IMR-90 (cell line): ENCODE data around the gene IFIT1B. TPM values are rescaled to one million over a fixed set of nuclear protein-coding genes. Genes with fewer than 3 reads are reported as not detected.

Source experiments
- ATAC-seq: fragments of 200-7000 bp; cut with Tn5 transposase; 2 replicates; pipeline ENCODE4 v1.9.1; 2020; ENCODE audit warnings: low read depth, mild to moderate bottlenecking, moderate library complexity
- BruUV-seq: library from RNA; stranded (reverse); fragments of 400-500 nt; replicated peaks from 2 replicates; lab custom pipeline; 2021; lab: Mats Ljungman, UMichigan
- CTCF ChIA-PET: fragments of 300-600 bp; formaldehyde crosslinking; extraction: SDS; loops from one replicate; lab custom pipeline; 2021; ENCODE audit warnings: antibody characterized with exemption; lab: Yijun Ruan, JAX
- POLR2A ChIA-PET: fragments of 300-600 bp; sonication (Branson Sonifier 250); formaldehyde crosslinking; loops from one replicate; lab custom pipeline; 2022; ENCODE audit warnings: antibody characterized with exemption; ENCODE audit not compliant: unreplicated experiment; lab: Charles Lee
- DNase-seq: peaks from one replicate; pipeline ENCODE4 v3.0.0; 2013
- H2AFZ ChIP-seq: replicated peaks from 2 replicates; pipeline ENCODE3; 2013; ENCODE audit warnings: low read length, mild to moderate bottlenecking; ENCODE audit not compliant: poor library complexity
- H2AK5ac ChIP-seq: 2 replicates; pipeline ENCODE4 v1.6.1; 2013; ENCODE audit warnings: low read depth, low read length, inconsistent platforms
- H2AK9ac ChIP-seq: replicated peaks from 2 replicates; pipeline ENCODE3; 2013; ENCODE audit warnings: mild to moderate bottlenecking, low read depth, low read length, moderate library complexity; ENCODE audit not compliant: poor library complexity
- H2BK120ac ChIP-seq: 2 replicates; pipeline ENCODE4 v1.6.1; 2013; ENCODE audit warnings: low read depth, low read length, inconsistent platforms
- H2BK15ac ChIP-seq: 3 replicates; pipeline ENCODE4 v1.6.1; 2013; ENCODE audit warnings: low read depth, low read length, inconsistent platforms
- H2BK20ac ChIP-seq: 2 replicates; pipeline ENCODE4 v1.6.1; 2013; ENCODE audit warnings: low read depth, mild to moderate bottlenecking, inconsistent platforms, low read length, moderate library complexity
- H2BK5ac ChIP-seq: 2 replicates; pipeline ENCODE4 v1.6.1; 2013; ENCODE audit warnings: mild to moderate bottlenecking, low read depth, low read length, inconsistent platforms; ENCODE audit not compliant: poor library complexity, severe bottlenecking
- H3K14ac ChIP-seq: replicated peaks from 2 replicates; pipeline ENCODE4 v1.6.1; 2013; ENCODE audit warnings: low read depth, low read length, inconsistent platforms
- H3K18ac ChIP-seq: 2 replicates; pipeline ENCODE4 v1.6.1; 2013; ENCODE audit warnings: low read depth, low read length, control low read depth
- H3K23ac ChIP-seq: 2 replicates; pipeline ENCODE4 v1.6.1; 2013; ENCODE audit warnings: low read depth, low read length, inconsistent platforms
- H3K27ac ChIP-seq: 2 replicates; pipeline ENCODE4 v1.5.1; 2013; ENCODE audit warnings: mild to moderate bottlenecking, control low read depth, low read length; ENCODE audit not compliant: insufficient read depth
- H3K27me3 ChIP-seq: 2 replicates; pipeline ENCODE4 v1.6.1; 2013; ENCODE audit warnings: low read length; ENCODE audit not compliant: control insufficient read depth, insufficient read depth
- H3K36me3 ChIP-seq: 2 replicates; pipeline ENCODE4 v1.6.1; 2013; ENCODE audit warnings: low read length, mixed read lengths; ENCODE audit not compliant: control insufficient read depth, insufficient read depth
- H3K4ac ChIP-seq: 2 replicates; pipeline ENCODE4 v1.6.1; 2013; ENCODE audit warnings: low read depth, low read length, inconsistent platforms
- H3K4me1 ChIP-seq: 2 replicates; pipeline ENCODE4 v1.6.1; 2013; ENCODE audit warnings: low read length, mixed read lengths; ENCODE audit not compliant: control insufficient read depth, insufficient read depth
- H3K4me2 ChIP-seq: 2 replicates; pipeline ENCODE4 v1.6.1; 2013; ENCODE audit warnings: low read depth, mild to moderate bottlenecking, control low read depth, low read length, moderate library complexity
- H3K4me3 ChIP-seq: 2 replicates; pipeline ENCODE4 v1.5.1; 2013; ENCODE audit warnings: low read depth, mild to moderate bottlenecking, control low read depth, low read length, moderate library complexity; ENCODE audit not compliant: insufficient read depth
- H3K56ac ChIP-seq: 2 replicates; pipeline ENCODE4 v1.6.1; 2013; ENCODE audit warnings: low read length, inconsistent platforms; ENCODE audit not compliant: insufficient read depth; ENCODE audit errors: extremely low read depth
- H3K79me1 ChIP-seq, 2 experiments: 2 replicates each; pipeline ENCODE4 v1.6.1; 2013; ENCODE audit warnings: low read length in 2 of 2, inconsistent platforms in 1 of 2, low read depth in 1 of 2
- H3K9ac ChIP-seq: 2 replicates; pipeline ENCODE4 v1.6.1; 2013; ENCODE audit warnings: low read depth, low read length, control low read depth
- H3K9me1 ChIP-seq: 2 replicates; pipeline ENCODE4 v1.6.1; 2013; ENCODE audit warnings: low read length, inconsistent platforms; ENCODE audit not compliant: insufficient read depth
- H3K9me3 ChIP-seq: 2 replicates; pipeline ENCODE4 v1.6.1; 2013; ENCODE audit warnings: low read length; ENCODE audit not compliant: control insufficient read depth, insufficient read depth
- H4K20me1 ChIP-seq: 2 replicates; pipeline ENCODE4 v1.6.1; 2013; ENCODE audit warnings: low read length, inconsistent platforms; ENCODE audit not compliant: insufficient read depth
- H4K5ac ChIP-seq: 2 replicates; pipeline ENCODE4 v1.6.1; 2013; ENCODE audit warnings: mild to moderate bottlenecking, low read depth, low read length, control low read depth
- H4K8ac ChIP-seq, 2 experiments: 2 replicates each; pipeline ENCODE4 v1.6.1; 2013; ENCODE audit warnings: low read depth in 2 of 2, low read length in 2 of 2, control low read depth in 1 of 2, inconsistent platforms in 1 of 2
- H4K91ac ChIP-seq: 2 replicates; pipeline ENCODE4 v1.6.1; 2013; ENCODE audit warnings: low read depth, low read length, inconsistent platforms; ENCODE audit not compliant: insufficient read depth
- BHLHE40 ChIP-seq: fragments of 150-350 bp; IDR thresholded peaks from 2 replicates; pipeline ENCODE4 v1.6.1; 2016; ENCODE audit warnings: mild to moderate bottlenecking, low read depth, low read length
- MXI1 ChIP-seq: IDR thresholded peaks from 2 replicates; pipeline ENCODE4 v1.6.1; 2012; ENCODE audit warnings: low read depth, mild to moderate bottlenecking, low read length, moderate library complexity, borderline replicate concordance
- POLR2A ChIP-seq: IDR thresholded peaks from 2 replicates; pipeline ENCODE4 v1.6.1; 2012; ENCODE audit warnings: mild to moderate bottlenecking, low read depth, low read length
- RCOR1 ChIP-seq: IDR thresholded peaks from 2 replicates; pipeline ENCODE4 v1.6.1; 2012; ENCODE audit warnings: mild to moderate bottlenecking, low read length, improper control_type of control experiment; ENCODE audit not compliant: insufficient replicate concordance
- RFX5 ChIP-seq: IDR thresholded peaks from 2 replicates; pipeline ENCODE4 v1.8.0; 2012; ENCODE audit warnings: low read depth, mild to moderate bottlenecking, low read length, moderate library complexity
- WGBS, 2 experiments: methylation state at CpG; one replicate each; pipeline versions ENCODE4 v1.1.5 to v1.1.7; 2013; ENCODE audit warnings: missing lambda C conversion rate in 2 of 2; ENCODE audit not compliant: insufficient read length in 1 of 2; ENCODE audit errors: extremely low coverage in 2 of 2; 5-methylcytosine and 5-hydroxymethylcytosine counted together
- dilution Hi-C: fragments of 300-500 bp; cut with HindIII; formaldehyde crosslinking; loops from one replicate; pipeline ENCODE4 v1.14.3; 2018; ENCODE audit warnings: low sequenced_read_pairs; ENCODE audit not compliant: unreplicated experiment
- in situ Hi-C: fragments of 300-500 bp; cut with MboI; formaldehyde crosslinking; loops from 3 replicates; pipeline ENCODE4 v1.14.3; 2019; ENCODE audit warnings: low sequenced_read_pairs, inconsistent platforms, mixed read lengths
- intact Hi-C: fragments of 100-400 bp; cut with micrococcal nuclease; formaldehyde crosslinking; loops from 2 replicates; pipeline ENCODE4 v1.10.0; 2022
- polyA plus RNA-seq, 3 experiments: library from polyadenylated mRNA; depleted of rRNA; stranded (reverse); fragments of >200 nt; gene quantifications; 2 replicates each; pipeline ENCODE4 v1.2.3, GENCODE V29; 2012; ENCODE audit warnings: low replicate concordance in 1 of 3
- total RNA-seq: library from RNA; depleted of rRNA; stranded (reverse); fragments of >200 nt; gene quantifications from 2 replicates; pipeline ENCODE4 v1.2.3, GENCODE V29; 2012
- TF ChIP-seq, protein P1 (sequence below): conservative IDR thresholded peaks from 2 replicates; pipeline ENCODE4 v1.5.1; 2012; ENCODE audit warnings: mild to moderate bottlenecking, low read depth, low read length, improper control_type of control experiment
- TF ChIP-seq, protein P2 (sequence below): fragments of 150-350 bp; IDR thresholded peaks from 2 replicates; pipeline ENCODE4 v1.6.1; 2016; ENCODE audit warnings: low read depth, mild to moderate bottlenecking, low read length, moderate library complexity, borderline replicate concordance

Gene IFIT1B
- total and polyA plus RNA-seq, 2 of the 4 experiments (the other 2 are of a cell fraction), result not detected

DNA sequence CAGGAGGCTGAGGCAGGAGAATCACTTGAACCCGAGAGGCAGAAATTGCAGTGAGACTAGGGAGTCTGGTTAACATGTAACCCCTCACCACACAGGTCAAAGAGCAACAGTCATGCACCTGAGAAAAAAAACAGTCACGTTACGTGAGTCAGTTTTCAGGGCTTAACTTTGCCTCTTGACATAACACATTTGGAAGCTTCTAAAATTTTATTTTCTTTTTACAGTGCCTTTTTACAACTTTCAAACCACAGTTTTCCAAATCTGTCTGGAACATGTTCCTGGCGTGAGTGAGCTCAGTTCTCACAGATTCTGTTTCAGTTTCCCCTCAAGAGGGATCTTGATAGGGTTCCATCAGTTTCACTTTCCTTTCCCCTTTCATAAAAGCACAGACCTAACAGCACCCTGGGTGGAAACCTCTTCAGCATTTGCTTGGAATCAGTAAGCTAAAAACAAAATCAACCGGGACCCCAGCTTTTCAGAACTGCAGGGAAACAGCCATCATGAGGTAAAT is 45.7 kb upstream of the IFIT1B start:
- Histone ChIP-seq H3K4ac (peak overlapping the region; percentile 35; the same call in 1 of the 2 replicates), H3K9ac (peak overlapping the region; percentile 40), H2AK9ac (no peak overlapping the region), H3K14ac (peak overlapping the region; percentile 57), H3K9me1 (peaks cover 6% of the 10 kb centered on the region; the same call in 1 of the 2 replicates), H2BK20ac (peak overlapping the region; percentile 57), H3K4me2 (peak overlapping the region; percentile 91), H3K9me3 (no peaks in the 10 kb centered on the region), H3K18ac (peak overlapping the region; percentile 53; the same call in 1 of the 2 replicates), H4K5ac (peak overlapping the region; percentile 28; the same call in 1 of the 2 replicates), H3K56ac (peak overlapping the region; percentile 56), H2AFZ (peak overlapping the region; percentile 56), H3K27ac (peak overlapping the region; percentile 32), H4K8ac (peak overlapping the region; percentile 57 to 73; a peak in 3 of 4 replicates), H2BK5ac (peak overlapping the region; percentile 60), H2AK5ac (no peak overlapping the region), H3K4me3 (peak overlapping the region; percentile 37), H2BK15ac (peak overlapping the region; percentile 16; the same call in 1 of the 3 replicates), H4K20me1 (no peaks in the 10 kb centered on the region), H3K23ac (0 out of 2 replicates have a peak overlapping the region, but pooled peaks have one; percentile 46), H2BK120ac (peak overlapping the region; percentile 57), H3K27me3 (no peaks in the 10 kb centered on the region), H3K36me3 (no peaks in the 10 kb centered on the region), H4K91ac (peak overlapping the region; percentile 61; the same call in 1 of the 2 replicates), H3K79me1 (peaks cover 15 to 30% of the 10 kb centered on the region in 2 experiments), H3K4me1 (peaks cover 15% of the 10 kb centered on the region)
- 0 out of 2 replicates have a peak, but pooled peaks have one; percentile 14 for TF ChIP-seq BHLHE40
- TF ChIP-seq RCOR1, result no peak
- TF ChIP-seq POLR2A, result no peak
- TF ChIP-seq, protein P1, sequence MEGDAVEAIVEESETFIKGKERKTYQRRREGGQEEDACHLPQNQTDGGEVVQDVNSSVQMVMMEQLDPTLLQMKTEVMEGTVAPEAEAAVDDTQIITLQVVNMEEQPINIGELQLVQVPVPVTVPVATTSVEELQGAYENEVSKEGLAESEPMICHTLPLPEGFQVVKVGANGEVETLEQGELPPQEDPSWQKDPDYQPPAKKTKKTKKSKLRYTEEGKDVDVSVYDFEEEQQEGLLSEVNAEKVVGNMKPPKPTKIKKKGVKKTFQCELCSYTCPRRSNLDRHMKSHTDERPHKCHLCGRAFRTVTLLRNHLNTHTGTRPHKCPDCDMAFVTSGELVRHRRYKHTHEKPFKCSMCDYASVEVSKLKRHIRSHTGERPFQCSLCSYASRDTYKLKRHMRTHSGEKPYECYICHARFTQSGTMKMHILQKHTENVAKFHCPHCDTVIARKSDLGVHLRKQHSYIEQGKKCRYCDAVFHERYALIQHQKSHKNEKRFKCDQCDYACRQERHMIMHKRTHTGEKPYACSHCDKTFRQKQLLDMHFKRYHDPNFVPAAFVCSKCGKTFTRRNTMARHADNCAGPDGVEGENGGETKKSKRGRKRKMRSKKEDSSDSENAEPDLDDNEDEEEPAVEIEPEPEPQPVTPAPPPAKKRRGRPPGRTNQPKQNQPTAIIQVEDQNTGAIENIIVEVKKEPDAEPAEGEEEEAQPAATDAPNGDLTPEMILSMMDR, result no peak
- TF ChIP-seq, protein P2, sequence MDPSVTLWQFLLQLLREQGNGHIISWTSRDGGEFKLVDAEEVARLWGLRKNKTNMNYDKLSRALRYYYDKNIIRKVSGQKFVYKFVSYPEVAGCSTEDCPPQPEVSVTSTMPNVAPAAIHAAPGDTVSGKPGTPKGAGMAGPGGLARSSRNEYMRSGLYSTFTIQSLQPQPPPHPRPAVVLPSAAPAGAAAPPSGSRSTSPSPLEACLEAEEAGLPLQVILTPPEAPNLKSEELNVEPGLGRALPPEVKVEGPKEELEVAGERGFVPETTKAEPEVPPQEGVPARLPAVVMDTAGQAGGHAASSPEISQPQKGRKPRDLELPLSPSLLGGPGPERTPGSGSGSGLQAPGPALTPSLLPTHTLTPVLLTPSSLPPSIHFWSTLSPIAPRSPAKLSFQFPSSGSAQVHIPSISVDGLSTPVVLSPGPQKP, result no peak
- TF ChIP-seq RFX5, result no peak
- TF ChIP-seq MXI1, result no peak; the same call in 1 of the 2 replicates
- CTCF ChIA-PET, result interaction anchor here (1.0 kb wide), 1 partner anchor 23 kb away, joined by 3 read pairs; no protein-coding TSS in a partner anchor
- peak; percentile 42 for ATAC-seq
- intact Hi-C loops (no loop called here), in situ Hi-C loops (no loop called here), dilution Hi-C loops (no loop called here)
- WGBS, 2 experiments, result no CpG with 5 or more reads among the region's 5 CpGs
- POLR2A ChIA-PET, result no interaction called here
- peak; percentile 78 for DNase-seq
- BruUV-seq, result no TSS peak
